ENCODE measurements around the gene DDR2. TPM values are rescaled to one million over a fixed set of nuclear protein-coding genes. Genes with fewer than 3 reads are reported as not detected.

The DDR2 gene
- polyA plus RNA-seq, 1 of the 3 experiments (the other 2 are of a cell fraction) = 34.0 TPM

GRCh38 chr1:162654915-162655620 is 22.8 kb downstream of the DDR2 start:
- Histone ChIP-seq H3K9ac (no peak overlapping the region), H3K4me1 (ENCODE audit: control insufficient read depth in 1 of 2, insufficient read depth in 2 of 2, low read depth in 1 of 2, low read length in 1 of 2) (peaks cover 0 to 38% of the 10 kb centered on the region in 2 experiments; a peak in 1 of 4 replicates), H3K4me2 (no peak overlapping the region), H4K20me1 (ENCODE audit: insufficient read depth) (peaks cover 60% of the 10 kb centered on the region), H3K79me2 (ENCODE audit: insufficient read depth) (peaks cover 98% of the 10 kb centered on the region), H3K4me3 (ENCODE audit: low read depth in 2 of 2, low read length in 1 of 2) (no peak overlapping the region), H3K9me2 (no peaks in the 10 kb centered on the region), H3K27ac (ENCODE audit: low read depth in 2 of 2, low read length in 1 of 2) (no peak overlapping the region), H3K9me3 (no peaks in the 10 kb centered on the region), H3K36me3 (replicated peaks in 1 of 2; ENCODE audit: control insufficient read depth in 1 of 2, insufficient read depth in 2 of 2, low read length in 1 of 2) (peaks cover 21 to 52% of the 10 kb centered on the region in 2 experiments), H2AFZ (ENCODE audit: low read depth) (no peak overlapping the region), H3F3A (replicated peaks; ENCODE audit: insufficient read depth) (peaks cover 8% of the 10 kb centered on the region), H3K27me3 (ENCODE audit: insufficient read depth) (no peaks in the 10 kb centered on the region)
- WGBS (ENCODE audit: low lambda C conversion rate) = 82% methylated on average over 5 of the region's 5 CpGs
- TF ChIP-seq FOSL2 (IDR thresholded peaks at IDR 0.05; ENCODE audit: borderline replicate concordance, low read depth) = no peak
- no peak for TF ChIP-seq GATA2 (CRISPR knock-in tag; IDR thresholded peaks at IDR 0.05)
- TF ChIP-seq NRF1 (IDR thresholded peaks at IDR 0.05; ENCODE audit: low read depth, low read length) = no peak
- no peak for TF ChIP-seq USF1 (IDR thresholded peaks at IDR 0.05; ENCODE audit: borderline replicate concordance, low read depth)
- TF ChIP-seq, protein P1, sequence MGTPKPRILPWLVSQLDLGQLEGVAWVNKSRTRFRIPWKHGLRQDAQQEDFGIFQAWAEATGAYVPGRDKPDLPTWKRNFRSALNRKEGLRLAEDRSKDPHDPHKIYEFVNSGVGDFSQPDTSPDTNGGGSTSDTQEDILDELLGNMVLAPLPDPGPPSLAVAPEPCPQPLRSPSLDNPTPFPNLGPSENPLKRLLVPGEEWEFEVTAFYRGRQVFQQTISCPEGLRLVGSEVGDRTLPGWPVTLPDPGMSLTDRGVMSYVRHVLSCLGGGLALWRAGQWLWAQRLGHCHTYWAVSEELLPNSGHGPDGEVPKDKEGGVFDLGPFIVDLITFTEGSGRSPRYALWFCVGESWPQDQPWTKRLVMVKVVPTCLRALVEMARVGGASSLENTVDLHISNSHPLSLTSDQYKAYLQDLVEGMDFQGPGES (IDR thresholded peaks at IDR 0.05; ENCODE audit: low read depth, low read length) = no peak
- no peak for TF ChIP-seq SMC3 (IDR thresholded peaks at IDR 0.05; ENCODE audit: low read depth, low read length)
- no peak for TF ChIP-seq MEF2A (IDR thresholded peaks at IDR 0.05; ENCODE audit: borderline replicate concordance, low read depth)
- TF ChIP-seq MAX (IDR thresholded peaks at IDR 0.05; ENCODE audit: low read depth) = no peak
- TF ChIP-seq RAD21 (IDR thresholded peaks at IDR 0.05; ENCODE audit: low read length) = no peak
- TF ChIP-seq YY1 (IDR thresholded peaks at IDR 0.05; ENCODE audit: low read depth) = no peak
- TF ChIP-seq TEAD4 (IDR thresholded peaks at IDR 0.05; ENCODE audit: borderline replicate concordance, insufficient read depth) = no peak
- POLR2A ChIA-PET = no interaction called here
- DNase-seq = no peak
- CTCF ChIA-PET = no interaction called here

GRCh38 chr1:162656266-162656665 is 24.0 kb downstream of the DDR2 start:
- Histone ChIP-seq H3K4me2 (peak overlapping the region; percentile 33; the same call in 1 of the 2 replicates), H3K9me3 (no peaks in the 10 kb centered on the region), H3K9me2 (no peaks in the 10 kb centered on the region), H3K79me2 (ENCODE audit: insufficient read depth) (peaks cover 98% of the 10 kb centered on the region), H3F3A (replicated peaks; ENCODE audit: insufficient read depth) (peaks cover 9% of the 10 kb centered on the region), H3K27ac (ENCODE audit: low read depth in 2 of 2, low read length in 1 of 2) (0 out of 4 replicates have a peak overlapping the region, but pooled peaks of 1 of the 2 experiments have one; percentile 6), H3K4me1 (ENCODE audit: control insufficient read depth in 1 of 2, insufficient read depth in 2 of 2, low read depth in 1 of 2, low read length in 1 of 2) (peaks cover 0 to 50% of the 10 kb centered on the region in 2 experiments; a peak in 1 of 4 replicates), H4K20me1 (ENCODE audit: insufficient read depth) (peaks cover 50% of the 10 kb centered on the region), H3K27me3 (ENCODE audit: insufficient read depth) (no peaks in the 10 kb centered on the region), H3K4me3 (ENCODE audit: low read depth in 2 of 2, low read length in 1 of 2) (no peak overlapping the region), H3K9ac (no peak overlapping the region), H3K36me3 (replicated peaks in 1 of 2; ENCODE audit: control insufficient read depth in 1 of 2, insufficient read depth in 2 of 2, low read length in 1 of 2) (peaks cover 24 to 60% of the 10 kb centered on the region in 2 experiments), H2AFZ (ENCODE audit: low read depth) (no peak overlapping the region)
- POLR2A ChIA-PET = no interaction called here
- CTCF ChIA-PET = no interaction called here
- DNase-seq = no peak
- 67% methylated on average over 1 of the region's 1 CpG for WGBS (ENCODE audit: low lambda C conversion rate)
- no peak for TF ChIP-seq TCF12 (IDR thresholded peaks at IDR 0.05)
- no peak for TF ChIP-seq FOXJ3 (CRISPR knock-in tag; IDR thresholded peaks at IDR 0.05)
- no peak for TF ChIP-seq POLR2AphosphoS5 (IDR thresholded peaks at IDR 0.05; ENCODE audit: low read depth, low read length)
- no peak for TF ChIP-seq EP300 (IDR thresholded peaks at IDR 0.05; ENCODE audit: borderline replicate concordance in 1 of 2, low read depth in 1 of 2, low read length in 1 of 2)
- TF ChIP-seq, protein P2, sequence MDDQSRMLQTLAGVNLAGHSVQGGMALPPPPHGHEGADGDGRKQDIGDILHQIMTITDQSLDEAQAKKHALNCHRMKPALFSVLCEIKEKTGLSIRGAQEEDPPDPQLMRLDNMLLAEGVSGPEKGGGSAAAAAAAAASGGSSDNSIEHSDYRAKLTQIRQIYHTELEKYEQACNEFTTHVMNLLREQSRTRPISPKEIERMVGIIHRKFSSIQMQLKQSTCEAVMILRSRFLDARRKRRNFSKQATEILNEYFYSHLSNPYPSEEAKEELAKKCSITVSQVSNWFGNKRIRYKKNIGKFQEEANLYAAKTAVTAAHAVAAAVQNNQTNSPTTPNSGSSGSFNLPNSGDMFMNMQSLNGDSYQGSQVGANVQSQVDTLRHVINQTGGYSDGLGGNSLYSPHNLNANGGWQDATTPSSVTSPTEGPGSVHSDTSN (IDR thresholded peaks at IDR 0.05) = no peak
- TF ChIP-seq MAX (IDR thresholded peaks at IDR 0.05; ENCODE audit: low read depth) = no peak
- TF ChIP-seq FOSL2 (IDR thresholded peaks at IDR 0.05; ENCODE audit: borderline replicate concordance, low read depth) = no peak
- no peak for TF ChIP-seq TEAD4 (IDR thresholded peaks at IDR 0.05; ENCODE audit: borderline replicate concordance, insufficient read depth)
- no peak for TF ChIP-seq SIN3A (IDR thresholded peaks at IDR 0.05; ENCODE audit: borderline replicate concordance, low read depth, low read length)
- TF ChIP-seq, protein P3, sequence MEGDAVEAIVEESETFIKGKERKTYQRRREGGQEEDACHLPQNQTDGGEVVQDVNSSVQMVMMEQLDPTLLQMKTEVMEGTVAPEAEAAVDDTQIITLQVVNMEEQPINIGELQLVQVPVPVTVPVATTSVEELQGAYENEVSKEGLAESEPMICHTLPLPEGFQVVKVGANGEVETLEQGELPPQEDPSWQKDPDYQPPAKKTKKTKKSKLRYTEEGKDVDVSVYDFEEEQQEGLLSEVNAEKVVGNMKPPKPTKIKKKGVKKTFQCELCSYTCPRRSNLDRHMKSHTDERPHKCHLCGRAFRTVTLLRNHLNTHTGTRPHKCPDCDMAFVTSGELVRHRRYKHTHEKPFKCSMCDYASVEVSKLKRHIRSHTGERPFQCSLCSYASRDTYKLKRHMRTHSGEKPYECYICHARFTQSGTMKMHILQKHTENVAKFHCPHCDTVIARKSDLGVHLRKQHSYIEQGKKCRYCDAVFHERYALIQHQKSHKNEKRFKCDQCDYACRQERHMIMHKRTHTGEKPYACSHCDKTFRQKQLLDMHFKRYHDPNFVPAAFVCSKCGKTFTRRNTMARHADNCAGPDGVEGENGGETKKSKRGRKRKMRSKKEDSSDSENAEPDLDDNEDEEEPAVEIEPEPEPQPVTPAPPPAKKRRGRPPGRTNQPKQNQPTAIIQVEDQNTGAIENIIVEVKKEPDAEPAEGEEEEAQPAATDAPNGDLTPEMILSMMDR (IDR thresholded peaks at IDR 0.05) = no peak
- TF ChIP-seq MEF2A (IDR thresholded peaks at IDR 0.05; ENCODE audit: borderline replicate concordance, low read depth) = no peak
- TF ChIP-seq RXRA (IDR thresholded peaks at IDR 0.05; ENCODE audit: borderline replicate concordance, low read depth) = no peak
- no peak for TF ChIP-seq SMC3 (IDR thresholded peaks at IDR 0.05; ENCODE audit: low read depth, low read length)
- no peak for TF ChIP-seq RFX5 (IDR thresholded peaks at IDR 0.05; ENCODE audit: low read length)
